Adipocyte (in vitro differentiated cells): ENCODE data around the gene THUMPD2.
"Not testable (repeated sequence)": the region's sequence is repeated elsewhere in the genome, so short reads cannot be mapped to it uniquely, and the experiment has no call there.

Experiments used
- DNase-seq: peaks from one replicate; pipeline ENCODE4 v3.0.0-alpha.2; 2015; ENCODE audit warnings: low read depth
- H3K27me3 ChIP-seq: replicated peaks from 2 replicates; pipeline ENCODE4 v1.7.0; 2013; ENCODE audit warnings: mild to moderate bottlenecking, low read length, moderate library complexity; ENCODE audit not compliant: control insufficient read depth, insufficient read depth
- H3K36me3 ChIP-seq: 2 replicates; pipeline ENCODE4 v1.7.0; 2013; ENCODE audit warnings: low read length, mild to moderate bottlenecking, moderate library complexity; ENCODE audit not compliant: control insufficient read depth, insufficient read depth, severe bottlenecking
- H3K4me1 ChIP-seq: 2 replicates; pipeline ENCODE4 v1.7.0; 2013; ENCODE audit warnings: mild to moderate bottlenecking, low read length, moderate library complexity; ENCODE audit not compliant: control insufficient read depth, insufficient read depth
- H3K4me3 ChIP-seq: 2 replicates; pipeline ENCODE4 v1.7.0; 2013; ENCODE audit warnings: mild to moderate bottlenecking, low read length, moderate library complexity
- H3K9ac ChIP-seq: 2 replicates; pipeline ENCODE4 v1.7.0; 2013; ENCODE audit warnings: mild to moderate bottlenecking, low read length, moderate library complexity
- H3K9me3 ChIP-seq: 2 replicates; pipeline ENCODE4 v1.7.0; 2013; ENCODE audit warnings: mild to moderate bottlenecking, low read length, moderate library complexity; ENCODE audit not compliant: control insufficient read depth

THUMPD2 gene

GRCh38 chr2:39730685-39731302, 48.3 kb downstream of the THUMPD2 start:
- no peak for DNase-seq

GRCh38 chr2:39730276-39730675, 48.8 kb downstream of the THUMPD2 start:
- no peaks in the 10 kb centered on the region for H3K36me3 ChIP-seq
- H3K4me3 ChIP-seq, result no peak overlapping the region
- no peaks in the 10 kb centered on the region for H3K27me3 ChIP-seq
- H3K9ac ChIP-seq, result no peak overlapping the region
- H3K9me3 ChIP-seq, result no peaks in the 10 kb centered on the region
- H3K4me1 ChIP-seq, result peaks cover under 1% of the 10 kb centered on the region
- no peak for DNase-seq

More at GRCh38 chr2:39730685-39731302, 48.3 kb downstream of the THUMPD2 start:
- Histone ChIP-seq H3K4me3 (no peak overlapping the region), H3K36me3 (peaks cover 3% of the 10 kb centered on the region), H3K27me3 (no peaks in the 10 kb centered on the region), H3K9me3 (no peaks in the 10 kb centered on the region), H3K4me1 (peaks cover 6% of the 10 kb centered on the region), H3K9ac (no peak overlapping the region)

GRCh38 chr2:39728941-39729351, 50.1 kb downstream of the THUMPD2 start:
- H3K27me3 ChIP-seq, result no peaks in the 10 kb centered on the region
- no peaks in the 10 kb centered on the region for H3K36me3 ChIP-seq
- no peak for DNase-seq
- no peak overlapping the region for H3K9ac ChIP-seq
- H3K9me3 ChIP-seq, result no peaks in the 10 kb centered on the region
- no peak overlapping the region for H3K4me3 ChIP-seq
- H3K4me1 ChIP-seq, result no peaks in the 10 kb centered on the region

- H3K9me3 ChIP-seq, H3K27me3 ChIP-seq, H3K36me3 ChIP-seq, H3K4me3 ChIP-seq, H3K4me1 ChIP-seq, H3K9ac ChIP-seq, DNase-seq: not testable (repeated sequence)
Measured at GRCh38 chr2:39728085-39728484, 51.0 kb downstream of the THUMPD2 start.

GRCh38 chr2:39725401-39725800, 53.7 kb downstream of the THUMPD2 start:
- H3K36me3 ChIP-seq, result no peaks in the 10 kb centered on the region
- H3K4me3 ChIP-seq, result no peak overlapping the region
- H3K9ac ChIP-seq, result no peak overlapping the region
- peak; percentile 49 for DNase-seq
- peaks cover 3% of the 10 kb centered on the region for H3K4me1 ChIP-seq
- H3K27me3 ChIP-seq, result no peaks in the 10 kb centered on the region
- H3K9me3 ChIP-seq, result no peaks in the 10 kb centered on the region

- Histone ChIP-seq H3K9me3 (no peaks in the 10 kb centered on the region), H3K9ac (no peak overlapping the region), H3K4me3 (no peak overlapping the region), H3K27me3 (no peaks in the 10 kb centered on the region), H3K4me1 (peaks cover 3% of the 10 kb centered on the region), H3K36me3 (no peaks in the 10 kb centered on the region)
- DNase-seq, result no peak
Measured at GRCh38 chr2:39724828-39725144, 54.3 kb downstream of the THUMPD2 start.

GRCh38 chr2:39723946-39724827, 54.9 kb downstream of the THUMPD2 start:
- peaks cover 3% of the 10 kb centered on the region for H3K4me1 ChIP-seq
- H3K27me3 ChIP-seq, result no peaks in the 10 kb centered on the region
- no peaks in the 10 kb centered on the region for H3K9me3 ChIP-seq
- no peaks in the 10 kb centered on the region for H3K36me3 ChIP-seq
- DNase-seq, result no peak
- H3K9ac ChIP-seq, result no peak overlapping the region
- no peak overlapping the region for H3K4me3 ChIP-seq

GRCh38 chr2:39723497-39723896, 55.6 kb downstream of the THUMPD2 start:
- Histone ChIP-seq H3K9me3 (no peaks in the 10 kb centered on the region), H3K9ac (no peak overlapping the region), H3K27me3 (no peaks in the 10 kb centered on the region), H3K36me3 (no peaks in the 10 kb centered on the region), H3K4me3 (no peak overlapping the region), H3K4me1 (peaks cover 3% of the 10 kb centered on the region)
- no peak for DNase-seq

- H3K9ac ChIP-seq, result no peak overlapping the region
- no peaks in the 10 kb centered on the region for H3K27me3 ChIP-seq
- H3K4me3 ChIP-seq, result no peak overlapping the region
- peaks cover 3% of the 10 kb centered on the region for H3K4me1 ChIP-seq
- DNase-seq, result no peak
- H3K36me3 ChIP-seq, result no peaks in the 10 kb centered on the region
- no peaks in the 10 kb centered on the region for H3K9me3 ChIP-seq
Measured at GRCh38 chr2:39720970-39721369, 58.1 kb downstream of the THUMPD2 start.

GRCh38 chr2:39719317-39719716, 59.7 kb downstream of the THUMPD2 start:
- no peaks in the 10 kb centered on the region for H3K36me3 ChIP-seq
- no peak for DNase-seq
- H3K4me1 ChIP-seq, result peaks cover 3% of the 10 kb centered on the region
- no peaks in the 10 kb centered on the region for H3K27me3 ChIP-seq
- H3K9me3 ChIP-seq, result no peaks in the 10 kb centered on the region
- no peak overlapping the region for H3K9ac ChIP-seq
- no peak overlapping the region for H3K4me3 ChIP-seq

- H3K4me1 ChIP-seq, result peaks cover under 1% of the 10 kb centered on the region
- H3K9ac ChIP-seq, result no peak overlapping the region
- H3K36me3 ChIP-seq, result no peaks in the 10 kb centered on the region
- H3K27me3 ChIP-seq, result no peaks in the 10 kb centered on the region
- H3K9me3 ChIP-seq, result no peaks in the 10 kb centered on the region
- peak; percentile 54 for DNase-seq
- H3K4me3 ChIP-seq, result no peak overlapping the region
Measured at GRCh38 chr2:39718483-39718882, 60.6 kb downstream of the THUMPD2 start.
